ENCODE data around the gene DPP4. TPM values are rescaled to one million over a fixed set of nuclear protein-coding genes. Genes with fewer than 3 reads are reported as not detected.

The DPP4 gene
- total and polyA plus RNA-seq, 12 donors = 1.1 to 8.3 (median 4.1) TPM

DNA sequence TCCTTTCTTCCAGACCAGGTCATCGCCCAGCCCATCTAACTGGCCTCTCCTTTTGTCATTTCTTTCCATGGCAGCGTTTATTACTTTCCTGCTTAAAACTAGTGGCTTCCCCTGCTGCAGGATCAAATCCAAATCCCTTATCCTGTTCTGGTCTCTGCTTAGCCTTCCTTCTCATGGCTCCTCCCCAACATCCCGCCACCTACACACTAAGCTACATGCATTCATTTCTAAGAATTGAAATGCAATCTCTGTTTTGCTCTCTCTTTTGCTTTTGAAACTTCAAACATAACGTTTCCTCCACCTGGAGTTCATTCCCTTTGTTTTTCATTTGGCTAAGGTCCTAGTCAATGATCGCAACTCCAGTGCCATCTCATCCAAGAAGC lies 18.0 kb upstream of the DPP4 start:
- TF ChIP-seq, protein P1, sequence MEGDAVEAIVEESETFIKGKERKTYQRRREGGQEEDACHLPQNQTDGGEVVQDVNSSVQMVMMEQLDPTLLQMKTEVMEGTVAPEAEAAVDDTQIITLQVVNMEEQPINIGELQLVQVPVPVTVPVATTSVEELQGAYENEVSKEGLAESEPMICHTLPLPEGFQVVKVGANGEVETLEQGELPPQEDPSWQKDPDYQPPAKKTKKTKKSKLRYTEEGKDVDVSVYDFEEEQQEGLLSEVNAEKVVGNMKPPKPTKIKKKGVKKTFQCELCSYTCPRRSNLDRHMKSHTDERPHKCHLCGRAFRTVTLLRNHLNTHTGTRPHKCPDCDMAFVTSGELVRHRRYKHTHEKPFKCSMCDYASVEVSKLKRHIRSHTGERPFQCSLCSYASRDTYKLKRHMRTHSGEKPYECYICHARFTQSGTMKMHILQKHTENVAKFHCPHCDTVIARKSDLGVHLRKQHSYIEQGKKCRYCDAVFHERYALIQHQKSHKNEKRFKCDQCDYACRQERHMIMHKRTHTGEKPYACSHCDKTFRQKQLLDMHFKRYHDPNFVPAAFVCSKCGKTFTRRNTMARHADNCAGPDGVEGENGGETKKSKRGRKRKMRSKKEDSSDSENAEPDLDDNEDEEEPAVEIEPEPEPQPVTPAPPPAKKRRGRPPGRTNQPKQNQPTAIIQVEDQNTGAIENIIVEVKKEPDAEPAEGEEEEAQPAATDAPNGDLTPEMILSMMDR (IDR thresholded peaks at IDR 0.05) = no peak
- 62 to 67% methylated on average over 5 of the region's 5 CpGs for WGBS, 2 donors
- no peak for DNase-seq
- peak in 2 of 8 donors; percentile 21 to 42 for ATAC-seq
- H3K27me3 ChIP-seq = no peaks in the 10 kb centered on the region
- no peaks in the 10 kb centered on the region for H3K9me3 ChIP-seq
- H3K4me3 ChIP-seq = no peak overlapping the region
- intact Hi-C loops (cut with DNase I) = no loop called here
- peak overlapping the region in 5 of 10 donors; percentile 24 to 67 (median 54) for H3K27ac ChIP-seq
- no peaks in the 10 kb centered on the region for H3K36me3 ChIP-seq
- peaks cover 0 to 43% (median 20%) of the 10 kb centered on the region in 9 donors for H3K4me1 ChIP-seq

DNA sequence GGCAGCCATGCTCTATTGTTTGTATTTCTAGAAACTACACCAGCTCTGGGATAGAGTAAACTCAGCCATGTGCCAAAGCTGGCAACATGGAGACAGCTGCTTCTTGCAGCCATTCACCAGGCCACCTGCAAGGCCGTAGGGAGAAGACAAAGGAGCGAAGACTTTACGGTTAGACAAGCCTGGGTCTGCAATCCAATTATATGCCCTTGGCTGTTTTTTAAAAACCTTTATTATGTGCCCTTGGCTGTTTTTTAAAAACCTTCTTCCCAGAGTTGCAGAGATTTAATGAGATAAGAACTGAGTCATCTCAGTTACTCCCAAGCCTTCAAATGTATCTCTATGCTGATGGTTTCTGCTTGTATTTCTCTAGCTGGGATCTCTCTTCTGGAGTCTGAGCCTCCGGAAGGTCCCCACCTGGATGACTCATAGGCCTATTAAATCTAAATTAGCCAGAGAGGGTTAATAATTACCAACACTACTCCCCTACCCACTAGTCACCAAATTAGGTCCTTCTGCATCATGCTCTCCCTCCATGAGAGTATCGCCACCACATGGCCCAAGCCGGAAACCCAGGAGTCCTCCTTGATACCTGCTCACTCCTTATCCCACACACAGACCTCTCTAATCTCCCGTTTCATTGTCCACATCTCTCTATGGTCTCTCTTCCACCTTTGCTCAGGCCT lies 17.5 kb upstream of the DPP4 start:
- intact Hi-C loops (cut with DNase I) = no loop called here
- TF ChIP-seq, protein P1 (IDR thresholded peaks at IDR 0.05) = peak in 1 of 9 donors; percentile 9
- DNase-seq = no peak
- WGBS, 2 donors = 88 to 89% methylated on average over 7 of the region's 7 CpGs
- no peaks in the 10 kb centered on the region for H3K36me3 ChIP-seq
- no peaks in the 10 kb centered on the region for H3K9me3 ChIP-seq
- peaks cover 0 to 43% (median 20%) of the 10 kb centered on the region in 9 donors for H3K4me1 ChIP-seq
- H3K27ac ChIP-seq = peak overlapping the region in 4 of 10 donors; percentile 26 to 67 (median 58)
- no peaks in the 10 kb centered on the region for H3K27me3 ChIP-seq
- H3K4me3 ChIP-seq = no peak overlapping the region
- peak in 2 of 8 donors; percentile 7 to 17 for ATAC-seq

DNA sequence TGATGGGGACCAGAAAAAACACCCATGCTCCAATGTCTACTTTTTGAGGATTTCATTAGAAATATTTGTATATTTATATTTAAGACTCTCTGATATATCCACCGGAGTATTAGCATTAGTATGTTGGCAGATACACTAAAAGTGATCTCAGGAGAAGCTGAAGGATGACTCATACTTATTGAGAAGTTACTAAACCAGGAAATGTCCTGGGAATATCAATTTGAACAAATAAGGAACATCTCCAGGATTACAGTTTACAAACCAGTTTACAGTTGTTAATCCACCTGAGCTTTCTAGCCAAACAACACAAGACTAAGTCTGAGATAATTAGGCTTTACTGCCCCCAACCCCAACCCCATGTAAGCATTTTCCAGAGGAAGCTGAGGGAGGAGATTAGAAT lies 16.1 kb upstream of the DPP4 start:
- Histone ChIP-seq H3K4me1 (peaks cover 0 to 43% (median 20%) of the 10 kb centered on the region in 9 donors), H3K9me3 (no peaks in the 10 kb centered on the region), H3K27me3 (no peaks in the 10 kb centered on the region), H3K27ac (no peak overlapping the region), H3K36me3 (no peaks in the 10 kb centered on the region), H3K4me3 (no peak overlapping the region)
- ATAC-seq (no peak), DNase-seq (no peak)
- intact Hi-C loops (cut with DNase I) = no loop called here
- 40 to 62% methylated on average over 1 of the region's 1 CpG for WGBS, 2 donors
- TF ChIP-seq, protein P1 (IDR thresholded peaks at IDR 0.05) = no peak

DNA sequence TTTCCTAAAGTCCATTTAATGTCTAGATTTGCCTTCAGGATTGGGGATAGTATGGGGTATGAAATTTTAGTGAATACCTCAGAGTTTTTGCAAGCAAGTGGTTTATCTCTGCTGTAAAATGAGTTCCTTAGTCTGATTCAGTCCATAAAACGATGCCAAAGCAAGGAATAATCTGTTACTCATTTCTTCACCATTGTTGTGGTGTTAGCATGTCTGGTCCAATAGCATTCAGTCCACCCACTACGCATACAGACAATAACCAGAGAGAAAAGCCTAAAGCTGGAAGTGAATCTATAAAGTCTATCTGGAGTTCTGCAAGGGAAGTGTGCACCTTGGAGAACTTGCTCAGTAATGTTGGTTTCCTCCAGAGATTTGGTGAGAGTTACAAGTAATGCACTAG lies 12.9 kb upstream of the DPP4 start:
- intact Hi-C loops (cut with DNase I) = no loop called here
- H3K27me3 ChIP-seq = no peaks in the 10 kb centered on the region
- no peak overlapping the region for H3K27ac ChIP-seq
- H3K9me3 ChIP-seq = no peaks in the 10 kb centered on the region
- DNase-seq (no peak), ATAC-seq (no peak)
- 92 to 96% methylated on average over 2 of the region's 2 CpGs for WGBS, 2 donors
- H3K4me3 ChIP-seq = no peak overlapping the region
- TF ChIP-seq, protein P1 (IDR thresholded peaks at IDR 0.05) = no peak
- H3K4me1 ChIP-seq = peaks cover 0 to 23% (median 5%) of the 10 kb centered on the region in 9 donors
- no peaks in the 10 kb centered on the region for H3K36me3 ChIP-seq
